PC-3 (cell line): ENCODE data around the gene IFT172.

Experiments used
- EZH2 ChIP-seq: fragments of 300-600 bp; sonication (generic); IDR thresholded peaks from one replicate; pipeline ENCODE4 v1.6.1; 2017; ENCODE audit warnings: antibody characterized with exemption, mild to moderate bottlenecking, low read length; ENCODE audit not compliant: unreplicated experiment
- EZH2phosphoT487 ChIP-seq: fragments of 300-600 bp; sonication (generic); IDR thresholded peaks from 2 replicates; pipeline ENCODE4 v1.6.1; 2018; ENCODE audit warnings: mild to moderate bottlenecking, antibody characterized with exemption, low read length, borderline replicate concordance
- TF ChIP-seq, protein P1 (sequence below): fragments of 300-600 bp; sonication (generic); conservative IDR thresholded peaks from 2 replicates; pipeline ENCODE4 v1.5.1; 2017; ENCODE audit warnings: antibody characterized with exemption, low read depth, mild to moderate bottlenecking, low read length

DNA sequence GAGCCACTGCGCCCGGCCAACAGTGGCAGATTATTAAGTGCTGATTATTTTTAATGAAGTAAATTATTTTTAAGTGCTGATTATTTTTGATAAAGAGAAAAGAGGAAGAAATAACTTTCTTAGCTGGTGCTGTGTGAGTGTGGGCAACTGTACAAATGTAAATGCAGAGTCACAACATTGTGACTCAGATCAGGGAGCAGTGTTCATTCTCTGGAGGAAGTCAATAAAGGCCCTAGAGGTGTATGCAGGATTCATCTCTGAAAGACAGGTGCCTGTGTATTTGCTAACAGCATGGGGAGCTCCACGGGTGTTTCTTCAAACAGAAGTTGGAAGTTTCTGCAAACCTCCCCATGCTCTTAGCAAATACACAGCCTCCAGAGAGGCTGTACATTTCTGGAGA lies 41.2 kb downstream of the IFT172 start:
- no peak for TF ChIP-seq EZH2
- TF ChIP-seq, protein P1, sequence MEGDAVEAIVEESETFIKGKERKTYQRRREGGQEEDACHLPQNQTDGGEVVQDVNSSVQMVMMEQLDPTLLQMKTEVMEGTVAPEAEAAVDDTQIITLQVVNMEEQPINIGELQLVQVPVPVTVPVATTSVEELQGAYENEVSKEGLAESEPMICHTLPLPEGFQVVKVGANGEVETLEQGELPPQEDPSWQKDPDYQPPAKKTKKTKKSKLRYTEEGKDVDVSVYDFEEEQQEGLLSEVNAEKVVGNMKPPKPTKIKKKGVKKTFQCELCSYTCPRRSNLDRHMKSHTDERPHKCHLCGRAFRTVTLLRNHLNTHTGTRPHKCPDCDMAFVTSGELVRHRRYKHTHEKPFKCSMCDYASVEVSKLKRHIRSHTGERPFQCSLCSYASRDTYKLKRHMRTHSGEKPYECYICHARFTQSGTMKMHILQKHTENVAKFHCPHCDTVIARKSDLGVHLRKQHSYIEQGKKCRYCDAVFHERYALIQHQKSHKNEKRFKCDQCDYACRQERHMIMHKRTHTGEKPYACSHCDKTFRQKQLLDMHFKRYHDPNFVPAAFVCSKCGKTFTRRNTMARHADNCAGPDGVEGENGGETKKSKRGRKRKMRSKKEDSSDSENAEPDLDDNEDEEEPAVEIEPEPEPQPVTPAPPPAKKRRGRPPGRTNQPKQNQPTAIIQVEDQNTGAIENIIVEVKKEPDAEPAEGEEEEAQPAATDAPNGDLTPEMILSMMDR, result no peak
- TF ChIP-seq EZH2phosphoT487, result no peak
